SU-DHL-6 (cell line): ENCODE data around the gene MSANTD3.

Source experiments
- H2AFZ ChIP-seq: fragments of 200-600 bp; sonication (generic); 2 replicates; pipeline ENCODE4 v1.6.1; 2014; ENCODE audit warnings: low read depth, mild to moderate bottlenecking, moderate library complexity, mixed read lengths, antibody characterized with exemption, low read length; ENCODE audit not compliant: severe bottlenecking
- H3F3A ChIP-seq: fragments of 200-600 bp; shearing (Covaris generic); 2 replicates; pipeline ENCODE4 v1.6.0; 2016; ENCODE audit warnings: antibody characterized with exemption, mild to moderate bottlenecking; ENCODE audit not compliant: insufficient read depth
- H3K27ac ChIP-seq: fragments of 200-600 bp; sonication (generic); 2 replicates; pipeline ENCODE4 v1.5.1; 2016; ENCODE audit warnings: low read depth, mild to moderate bottlenecking, low read length, moderate library complexity, mixed read lengths
- H3K27me3 ChIP-seq: fragments of 200-600 bp; sonication (generic), shearing (Covaris generic); 2 replicates; pipeline ENCODE4 v1.6.0; 2014; ENCODE audit warnings: mild to moderate bottlenecking, low read length
- H3K36me3 ChIP-seq: fragments of 200-600 bp; sonication (generic); 2 replicates; pipeline ENCODE4 v1.6.1; 2014; ENCODE audit warnings: mild to moderate bottlenecking, low read length, mixed read lengths
- H3K4me2 ChIP-seq: fragments of 300-600, 200-600 bp; shearing (Covaris generic), sonication (generic); 2 replicates; pipeline ENCODE4 v1.6.0; 2014; ENCODE audit warnings: low read length, low read depth, mild to moderate bottlenecking; ENCODE audit not compliant: poor library complexity, severe bottlenecking
- H3K4me3 ChIP-seq: fragments of 200-600 bp; sonication (generic); 2 replicates; pipeline ENCODE4 v1.5.1; 2014; ENCODE audit warnings: antibody characterized with exemption, low read length, mild to moderate bottlenecking, mixed read lengths; ENCODE audit not compliant: insufficient read depth, poor library complexity, severe bottlenecking
- H3K79me2 ChIP-seq: fragments of 200-600 bp; sonication (generic); 2 replicates; pipeline ENCODE4 v1.6.1; 2014; ENCODE audit warnings: mild to moderate bottlenecking, low read length, moderate library complexity; ENCODE audit not compliant: insufficient read depth
- H3K9ac ChIP-seq: fragments of 200-600 bp; sonication (generic); 2 replicates; pipeline ENCODE4 v1.7.0; 2014; ENCODE audit warnings: mild to moderate bottlenecking, low read length
- H3K9me2 ChIP-seq: fragments of 200-600 bp; sonication (generic); replicated peaks from 2 replicates; pipeline ENCODE4 v1.6.1; 2014; ENCODE audit warnings: low read length; ENCODE audit not compliant: insufficient read depth
- H3K9me3 ChIP-seq: fragments of 200-600 bp; sonication (generic); 2 replicates; pipeline ENCODE4 v1.6.1; 2014; ENCODE audit warnings: low read length, mixed read lengths; ENCODE audit not compliant: insufficient read depth
- H4K20me1 ChIP-seq: fragments of 200-600 bp; sonication (generic); 2 replicates; pipeline ENCODE4 v1.6.1; 2014; ENCODE audit warnings: low read depth, mild to moderate bottlenecking, antibody characterized with exemption, low read length, moderate library complexity, mixed read lengths
- CTCF ChIP-seq: fragments of 200-600 bp; sonication (generic); IDR thresholded peaks from one replicate; pipeline ENCODE4 v1.5.1; 2017; ENCODE audit warnings: antibody characterized with exemption, mild to moderate bottlenecking, low read length, moderate library complexity; ENCODE audit not compliant: insufficient read depth, poor library complexity, severe bottlenecking
- EZH2phosphoT487 ChIP-seq: fragments of 200-600 bp; sonication (generic), shearing (Covaris generic); conservative IDR thresholded peaks from 2 replicates; pipeline ENCODE4 v1.6.1; 2018; ENCODE audit warnings: mild to moderate bottlenecking, antibody characterized with exemption, low read length, moderate library complexity, mixed read lengths

Gene MSANTD3

GRCh38 chr9:100425758-100426157, 1.2 kb upstream of the MSANTD3 start:
- Histone ChIP-seq H2AFZ (peak overlapping the region; percentile 98), H3K9ac (0 out of 2 replicates have a peak overlapping the region, but pooled peaks have one; percentile 66), H3K27me3 (no peaks in the 10 kb centered on the region), H3K4me3 (no peak overlapping the region), H3K9me2 (no peaks in the 10 kb centered on the region), H3K9me3 (no peaks in the 10 kb centered on the region), H3F3A (no peaks in the 10 kb centered on the region), H3K79me2 (peaks cover 15% of the 10 kb centered on the region; the same call in 1 of the 2 replicates), H3K4me2 (peak overlapping the region; percentile 90), H4K20me1 (no peaks in the 10 kb centered on the region), H3K27ac (no peak overlapping the region), H3K36me3 (no peaks in the 10 kb centered on the region)
- TF ChIP-seq EZH2phosphoT487 = no peak
- no peak for TF ChIP-seq CTCF

- H3K79me2 ChIP-seq = peaks cover 15% of the 10 kb centered on the region; the same call in 1 of the 2 replicates
- peak overlapping the region; percentile 98 for H2AFZ ChIP-seq
- H3K4me2 ChIP-seq = peak overlapping the region; percentile 90
- H3K9me2 ChIP-seq = no peaks in the 10 kb centered on the region
- H3K9ac ChIP-seq = peak overlapping the region; percentile 66
- TF ChIP-seq CTCF (no peak), EZH2phosphoT487 (no peak)
- peak overlapping the region; percentile 79 for H3K4me3 ChIP-seq
- H3K36me3 ChIP-seq = no peaks in the 10 kb centered on the region
- H3K9me3 ChIP-seq = no peaks in the 10 kb centered on the region
- H3F3A ChIP-seq = no peaks in the 10 kb centered on the region
- H4K20me1 ChIP-seq = no peaks in the 10 kb centered on the region
- no peak overlapping the region for H3K27ac ChIP-seq
- no peaks in the 10 kb centered on the region for H3K27me3 ChIP-seq
Observed at GRCh38 chr9:100426189-100426529, 784 bp upstream of the MSANTD3 start.

DNA sequence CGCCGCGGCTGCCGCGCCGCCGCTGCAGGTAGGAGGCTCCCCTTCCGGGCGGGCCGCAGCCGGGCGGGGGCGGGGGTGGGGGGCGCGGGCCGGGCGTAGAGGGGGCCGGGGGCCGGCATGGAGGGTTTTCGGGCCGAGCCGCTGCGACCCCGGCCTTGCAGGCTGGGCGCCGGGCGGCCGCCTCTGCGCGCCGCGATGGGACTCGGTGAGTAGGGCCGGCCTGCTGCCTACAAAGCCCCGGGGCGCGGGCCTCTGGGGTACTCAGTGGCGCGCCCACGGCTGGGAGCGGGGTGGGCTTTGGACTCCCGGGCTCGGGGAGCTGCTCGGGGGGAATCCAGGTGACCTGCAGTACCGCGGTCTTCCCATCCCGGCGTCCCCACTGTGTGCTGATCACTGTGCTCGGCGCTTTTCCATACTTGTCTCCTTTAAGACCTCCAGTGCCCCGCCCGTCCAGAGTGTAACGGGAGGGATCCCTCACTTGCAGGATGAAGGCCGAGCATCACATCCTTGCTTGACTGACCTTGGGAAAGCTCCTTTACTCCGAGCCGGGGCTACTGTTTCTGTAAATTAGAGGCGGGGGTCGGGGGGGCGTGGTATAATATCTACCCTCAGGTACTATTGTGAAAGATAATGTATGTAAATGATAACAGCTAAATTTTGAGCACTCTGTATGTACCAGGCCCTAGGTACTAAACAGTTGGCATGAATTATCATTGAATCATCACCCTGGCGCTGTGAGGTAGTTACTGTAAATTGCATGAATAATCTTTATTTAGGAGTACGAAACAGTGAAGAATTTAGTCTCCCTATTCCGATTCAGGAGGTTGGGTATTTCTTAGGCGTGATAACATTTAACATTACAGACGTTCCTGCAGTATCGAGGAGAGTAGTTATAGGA, 672 bp downstream of the MSANTD3 start:
- H3K27ac ChIP-seq = 0 out of 2 replicates have a peak overlapping the region, but pooled peaks have one; percentile 24
- H2AFZ ChIP-seq = peak overlapping the region; percentile 96
- H4K20me1 ChIP-seq = no peaks in the 10 kb centered on the region
- peak overlapping the region; percentile 75 for H3K4me2 ChIP-seq
- no peaks in the 10 kb centered on the region for H3K9me2 ChIP-seq
- H3K79me2 ChIP-seq = peaks cover 15% of the 10 kb centered on the region; the same call in 1 of the 2 replicates
- H3K4me3 ChIP-seq = peak overlapping the region; percentile 91
- no peaks in the 10 kb centered on the region for H3F3A ChIP-seq
- H3K9me3 ChIP-seq = no peaks in the 10 kb centered on the region
- no peaks in the 10 kb centered on the region for H3K36me3 ChIP-seq
- H3K27me3 ChIP-seq = no peaks in the 10 kb centered on the region
- TF ChIP-seq CTCF = no peak
- TF ChIP-seq EZH2phosphoT487 = no peak
- peak overlapping the region; percentile 75 for H3K9ac ChIP-seq
